ENCODE results near the gene FAM193A. TPM values are rescaled to one million over a fixed set of nuclear protein-coding genes. Genes with fewer than 3 reads are reported as not detected.
A peak's percentile ranks its signal among the peaks of the same experiment; 100 is the strongest.

Gene FAM193A
- polyA plus RNA-seq, 1 experiment = 5.9 TPM

DNA sequence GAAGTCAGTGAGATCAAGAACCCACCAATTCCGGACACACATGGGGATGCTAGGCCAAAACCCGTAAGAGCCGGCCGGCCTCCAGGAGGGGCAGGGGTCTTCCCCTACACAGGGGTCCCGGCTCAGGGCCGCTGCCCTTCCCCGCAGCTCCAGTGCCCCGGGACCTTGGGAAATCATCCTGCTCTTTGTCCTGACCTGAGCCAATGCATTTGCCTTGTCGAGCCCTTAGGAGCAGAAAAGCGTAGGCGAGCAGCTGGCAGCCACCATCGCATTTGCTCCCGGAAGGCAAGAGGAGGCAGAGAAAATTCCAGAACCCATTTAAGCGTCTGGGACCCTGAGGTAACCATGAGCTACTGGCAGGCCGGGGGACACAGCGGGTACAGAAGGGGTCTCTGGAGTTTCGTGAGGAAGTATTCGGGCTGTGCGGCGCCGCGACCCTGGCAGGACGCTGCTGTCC, 227.1 kb downstream of the FAM193A start:
- POLR2A ChIA-PET = interaction anchor here (0.6 to 2.1 kb wide), 4 partner anchors 17 to 79 kb away, joined by 3 to 9 read pairs (median 4); no protein-coding TSS in a partner anchor
- H3K9me3 ChIP-seq (ENCODE audit: control insufficient read depth, insufficient read depth, low read length) = no peaks in the 10 kb centered on the region; the same call in 1 of the 2 replicates
- H3K27me3 ChIP-seq (ENCODE audit: control insufficient read depth, insufficient read depth, low read length) = no peaks in the 10 kb centered on the region
- no peak for DNase-seq (ENCODE audit: low read depth, low spot score)
- CTCF ChIA-PET = interaction anchor here (0.6 to 1.9 kb wide), 25 partner anchors 10 to 591 kb away, joined by 3 to 11 read pairs (median 3); no protein-coding TSS in a partner anchor
- TF ChIP-seq, protein P1, sequence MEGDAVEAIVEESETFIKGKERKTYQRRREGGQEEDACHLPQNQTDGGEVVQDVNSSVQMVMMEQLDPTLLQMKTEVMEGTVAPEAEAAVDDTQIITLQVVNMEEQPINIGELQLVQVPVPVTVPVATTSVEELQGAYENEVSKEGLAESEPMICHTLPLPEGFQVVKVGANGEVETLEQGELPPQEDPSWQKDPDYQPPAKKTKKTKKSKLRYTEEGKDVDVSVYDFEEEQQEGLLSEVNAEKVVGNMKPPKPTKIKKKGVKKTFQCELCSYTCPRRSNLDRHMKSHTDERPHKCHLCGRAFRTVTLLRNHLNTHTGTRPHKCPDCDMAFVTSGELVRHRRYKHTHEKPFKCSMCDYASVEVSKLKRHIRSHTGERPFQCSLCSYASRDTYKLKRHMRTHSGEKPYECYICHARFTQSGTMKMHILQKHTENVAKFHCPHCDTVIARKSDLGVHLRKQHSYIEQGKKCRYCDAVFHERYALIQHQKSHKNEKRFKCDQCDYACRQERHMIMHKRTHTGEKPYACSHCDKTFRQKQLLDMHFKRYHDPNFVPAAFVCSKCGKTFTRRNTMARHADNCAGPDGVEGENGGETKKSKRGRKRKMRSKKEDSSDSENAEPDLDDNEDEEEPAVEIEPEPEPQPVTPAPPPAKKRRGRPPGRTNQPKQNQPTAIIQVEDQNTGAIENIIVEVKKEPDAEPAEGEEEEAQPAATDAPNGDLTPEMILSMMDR (IDR thresholded peaks at IDR 0.05; ENCODE audit: low read depth, low read length) = no peak
- H3K27ac ChIP-seq (ENCODE audit: low read depth, low read length) = no peak overlapping the region
- peak overlapping the region; percentile 59; the same call in 1 of the 2 replicates for H3K4me3 ChIP-seq (ENCODE audit: low read depth, low read length)

DNA sequence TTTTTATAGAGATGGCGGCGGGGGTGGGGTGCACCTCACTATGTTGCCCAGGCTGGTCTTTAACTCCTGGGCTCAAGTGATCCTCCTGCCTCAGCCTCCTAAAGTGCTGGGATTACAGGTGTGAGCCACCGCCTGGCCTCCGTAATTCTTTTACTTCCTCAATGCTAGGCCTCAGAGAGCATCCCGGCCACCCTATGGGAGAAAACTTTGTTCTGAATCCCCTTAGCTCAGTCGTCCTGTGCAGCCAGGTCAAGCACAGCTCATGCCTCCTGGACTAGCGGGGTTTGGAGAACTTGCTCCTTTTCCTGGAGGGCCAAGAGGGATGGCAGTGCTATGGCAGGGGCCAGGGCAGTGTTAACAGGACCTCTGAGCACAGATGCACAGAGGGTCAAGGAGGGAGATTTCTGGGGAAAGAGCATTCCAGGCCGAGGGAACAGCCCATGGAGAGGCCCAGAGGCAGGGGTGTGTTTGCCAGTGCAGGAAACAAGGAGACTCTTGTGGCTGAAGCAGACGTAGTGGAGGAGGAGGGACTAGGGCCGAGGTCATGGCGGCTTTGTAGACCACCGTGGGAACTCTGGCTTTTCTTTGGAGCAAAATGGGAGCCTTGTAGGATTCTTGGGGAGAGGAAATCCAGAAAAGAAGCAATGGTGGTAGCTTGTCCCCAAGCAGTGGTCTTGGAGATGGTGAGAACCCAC, 229.5 kb downstream of the FAM193A start:
- POLR2A ChIA-PET = no interaction called here
- Histone ChIP-seq H3K4me3 (ENCODE audit: low read depth, low read length) (no peak overlapping the region), H3K27me3 (ENCODE audit: control insufficient read depth, insufficient read depth, low read length) (peaks cover 4% of the 10 kb centered on the region), H3K27ac (ENCODE audit: low read depth, low read length) (no peak overlapping the region), H3K9me3 (ENCODE audit: control insufficient read depth, insufficient read depth, low read length) (peaks cover 5% of the 10 kb centered on the region; the same call in 1 of the 2 replicates)
- CTCF ChIA-PET = no interaction called here
- TF ChIP-seq, protein P1 (IDR thresholded peaks at IDR 0.05; ENCODE audit: low read depth, low read length) = no peak
- DNase-seq (ENCODE audit: low read depth, low spot score) = no peak

DNA sequence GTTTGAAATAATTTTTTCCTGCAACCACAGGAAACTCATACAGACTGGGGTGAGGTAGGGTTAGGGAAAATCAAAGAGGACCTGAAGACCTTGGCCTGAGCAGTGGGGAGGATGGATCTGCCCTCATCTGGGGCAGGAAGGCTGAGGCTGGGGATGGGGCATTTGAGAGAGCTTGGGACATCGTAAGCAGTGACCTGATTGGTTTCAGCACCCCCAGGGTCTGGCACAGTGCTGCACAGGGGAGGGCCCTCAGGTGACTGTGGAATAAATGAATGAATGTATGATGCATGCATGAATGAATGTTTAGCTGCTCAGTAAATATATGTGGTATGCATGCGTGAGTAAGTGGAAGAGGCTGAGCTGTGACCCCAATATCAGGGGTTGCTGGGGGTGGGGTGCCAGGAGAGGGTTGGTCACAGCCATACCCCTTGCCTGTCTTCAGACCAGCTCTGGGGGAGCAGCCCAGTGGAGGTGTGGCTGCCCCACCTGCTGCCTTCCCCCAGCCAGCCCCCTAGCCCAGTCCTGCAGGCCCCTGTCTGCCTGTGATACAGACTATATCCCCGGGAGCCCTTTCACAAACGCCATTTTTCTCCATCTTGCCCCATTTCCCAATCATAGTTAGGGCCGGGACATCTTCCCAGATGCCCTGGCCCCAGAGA, 230.7 kb downstream of the FAM193A start:
- DNase-seq (ENCODE audit: low read depth, low spot score) = no peak
- ChIA-PET POLR2A (interaction anchor here (0.6 kb wide), 1 partner anchor 55 kb away, joined by 8 read pairs; no protein-coding TSS in a partner anchor), CTCF (interaction anchor here (0.5 kb wide), 1 partner anchor 294 kb away, joined by 5 read pairs; no protein-coding TSS in a partner anchor)
- TF ChIP-seq, protein P1 (IDR thresholded peaks at IDR 0.05; ENCODE audit: low read depth, low read length) = no peak
- peaks cover 4% of the 10 kb centered on the region for H3K27me3 ChIP-seq (ENCODE audit: control insufficient read depth, insufficient read depth, low read length)
- H3K4me3 ChIP-seq (ENCODE audit: low read depth, low read length) = no peak overlapping the region
- H3K9me3 ChIP-seq (ENCODE audit: control insufficient read depth, insufficient read depth, low read length) = peaks cover 5% of the 10 kb centered on the region; the same call in 1 of the 2 replicates
- no peak overlapping the region for H3K27ac ChIP-seq (ENCODE audit: low read depth, low read length)

DNA sequence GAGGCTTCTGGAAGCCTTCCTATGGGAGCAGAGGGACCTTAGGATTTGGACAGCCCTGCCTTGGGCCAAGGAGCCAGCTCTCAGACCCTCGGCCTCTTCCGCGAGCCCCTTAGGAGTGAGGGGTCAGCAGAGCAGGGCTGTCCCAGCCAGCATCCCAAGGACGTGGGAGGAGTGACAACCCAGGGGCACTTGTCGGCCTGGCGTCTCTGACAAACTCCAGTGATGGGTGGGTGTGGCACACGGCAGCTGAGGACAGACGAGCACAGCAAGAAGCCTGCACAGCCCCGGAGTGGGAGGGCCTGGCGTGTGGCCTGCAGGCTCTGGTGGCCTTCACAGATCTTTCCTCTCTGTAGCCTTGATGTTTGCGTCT, 231.2 kb downstream of the FAM193A start:
- Histone ChIP-seq H3K27me3 (ENCODE audit: control insufficient read depth, insufficient read depth, low read length) (peaks cover 4% of the 10 kb centered on the region), H3K4me3 (ENCODE audit: low read depth, low read length) (no peak overlapping the region), H3K27ac (ENCODE audit: low read depth, low read length) (no peak overlapping the region), H3K9me3 (ENCODE audit: control insufficient read depth, insufficient read depth, low read length) (peaks cover 5% of the 10 kb centered on the region; the same call in 1 of the 2 replicates)
- CTCF ChIA-PET = interaction anchor here (0.5 kb wide), 1 partner anchor 294 kb away, joined by 5 read pairs; no protein-coding TSS in a partner anchor
- TF ChIP-seq, protein P1 (IDR thresholded peaks at IDR 0.05; ENCODE audit: low read depth, low read length) = no peak
- POLR2A ChIA-PET = no interaction called here
- no peak for DNase-seq (ENCODE audit: low read depth, low spot score)

DNA sequence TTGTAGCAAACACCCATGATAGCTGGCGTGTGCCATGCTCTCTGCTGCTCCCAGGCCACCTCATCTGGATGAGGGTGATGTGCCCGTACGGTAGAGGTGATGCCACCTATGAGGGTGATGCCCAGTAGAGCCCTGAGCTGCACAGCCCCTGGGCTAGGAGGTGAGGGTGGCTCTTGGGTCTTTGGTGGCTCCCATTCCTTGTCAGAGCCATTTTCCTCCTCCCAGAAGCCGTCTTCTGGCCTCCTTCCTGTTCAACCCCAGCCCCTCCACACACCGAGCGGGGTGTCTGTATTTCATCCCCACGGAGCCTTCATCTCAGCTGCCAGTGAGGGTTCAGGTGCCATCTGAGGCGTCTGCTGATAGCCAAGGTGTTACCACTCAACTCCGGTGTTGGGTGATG, 231.7 kb downstream of the FAM193A start:
- Histone ChIP-seq H3K27me3 (ENCODE audit: control insufficient read depth, insufficient read depth, low read length) (peaks cover 4% of the 10 kb centered on the region), H3K27ac (ENCODE audit: low read depth, low read length) (no peak overlapping the region), H3K4me3 (ENCODE audit: low read depth, low read length) (no peak overlapping the region), H3K9me3 (ENCODE audit: control insufficient read depth, insufficient read depth, low read length) (peaks cover 5% of the 10 kb centered on the region; the same call in 1 of the 2 replicates)
- ChIA-PET POLR2A (no interaction called here), CTCF (no interaction called here)
- TF ChIP-seq, protein P1 (IDR thresholded peaks at IDR 0.05; ENCODE audit: low read depth, low read length) = no peak
- DNase-seq (ENCODE audit: low read depth, low spot score) = no peak

All from AG04450 (cell line).